ENCODE measurements around the gene ZNFX1.
"Not testable (repeated sequence)": the region's sequence is repeated elsewhere in the genome, so short reads cannot be mapped to it uniquely, and the experiment has no call there.

Gene ZNFX1

DNA sequence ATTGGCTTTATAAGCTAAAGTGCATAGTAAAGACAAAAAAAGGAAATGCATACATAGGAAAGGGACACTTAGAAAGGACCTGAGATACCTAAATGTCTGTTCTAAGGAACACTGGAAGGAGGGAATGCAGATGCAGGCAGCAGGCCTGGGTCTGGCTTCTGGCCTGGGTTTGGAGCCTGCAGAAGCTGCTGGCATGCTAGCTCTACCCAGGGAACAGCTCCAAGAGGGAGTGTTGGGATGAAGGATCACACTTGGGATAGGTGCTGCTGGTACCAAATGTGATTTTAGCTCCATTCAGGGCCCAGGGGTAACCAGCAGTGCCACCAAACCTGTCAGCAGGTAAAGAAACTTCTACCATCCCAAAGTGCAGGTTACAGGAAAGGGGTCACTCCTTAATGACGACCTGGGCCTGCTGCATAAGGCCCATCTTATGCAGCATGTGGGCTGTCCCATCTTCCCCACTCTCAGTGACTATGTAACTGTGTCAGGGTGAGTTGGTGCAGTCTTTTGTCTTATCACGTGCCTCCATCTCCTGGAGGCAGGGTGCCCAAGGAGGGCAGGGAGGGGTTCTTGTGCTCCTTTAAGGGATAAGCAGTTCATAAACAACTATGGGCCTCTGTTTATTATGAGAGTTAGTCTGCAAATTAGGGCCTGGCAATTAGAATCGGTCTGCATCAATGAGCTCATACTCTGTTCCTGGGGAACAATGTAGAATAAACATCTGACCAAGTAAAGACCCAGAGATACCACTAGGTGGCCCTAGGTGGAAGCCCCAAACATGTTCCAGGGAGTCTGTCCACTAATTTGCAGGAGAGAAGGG, 31.7 kb downstream of the ZNFX1 start:
- DNase-seq: no peak

DNA sequence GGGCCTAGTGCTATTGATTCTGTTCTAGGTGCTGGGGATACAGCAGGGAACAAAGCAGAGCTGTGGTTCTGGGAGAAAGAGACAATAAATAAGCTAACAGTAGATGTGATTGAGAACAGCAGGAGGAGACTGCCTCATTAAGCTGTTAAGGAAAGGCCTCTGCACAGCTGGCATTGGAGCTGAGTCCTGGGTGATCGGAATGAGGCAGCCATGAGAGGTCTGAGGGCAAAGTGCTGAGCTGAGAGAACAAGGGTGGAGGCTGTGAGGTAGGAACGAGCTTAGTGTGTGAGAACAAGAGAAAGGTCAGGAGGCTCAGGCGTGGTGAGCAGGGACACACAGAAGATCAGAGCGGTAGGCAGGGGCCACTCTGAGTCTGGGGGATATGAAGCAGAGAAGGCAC, 40.3 kb downstream of the ZNFX1 start:
- no peak for DNase-seq

DNA sequence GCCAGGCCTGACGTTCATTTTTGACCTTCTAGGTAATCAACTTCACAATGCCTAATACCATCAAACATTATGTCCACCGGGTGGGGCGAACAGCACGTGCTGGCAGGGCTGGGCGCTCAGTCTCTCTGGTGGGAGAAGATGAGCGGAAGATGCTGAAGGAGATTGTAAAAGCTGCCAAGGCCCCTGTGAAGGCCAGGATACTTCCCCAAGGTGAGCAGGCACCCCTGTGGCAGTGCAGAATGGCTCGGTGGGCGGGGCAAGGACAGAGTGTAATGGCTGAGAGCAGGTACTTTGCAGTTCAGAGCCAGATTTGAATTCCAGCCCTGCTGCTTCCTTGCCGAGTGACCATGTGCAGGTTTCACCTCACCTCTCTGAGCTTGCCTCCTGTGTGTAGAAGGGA, 41.6 kb downstream of the ZNFX1 start:
- DNase-seq: no peak

DNA sequence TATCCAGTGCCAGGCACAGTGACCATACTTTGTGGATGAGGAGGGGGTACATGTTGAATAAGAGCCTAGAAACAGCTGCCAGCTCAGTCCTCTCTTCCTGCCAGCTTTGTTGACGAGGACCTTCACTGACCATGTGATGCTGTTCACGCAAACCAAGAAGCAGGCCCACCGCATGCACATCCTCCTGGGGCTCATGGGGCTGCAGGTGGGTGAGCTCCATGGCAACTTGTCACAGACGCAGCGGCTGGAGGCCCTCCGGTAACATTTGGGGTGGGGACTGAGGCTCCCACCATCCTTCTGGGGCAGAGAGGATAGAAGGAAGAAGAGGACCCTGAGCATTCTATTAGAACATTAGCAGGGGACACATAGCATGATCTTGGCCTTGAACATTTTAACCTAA, 43.0 kb downstream of the ZNFX1 start:
- DNase-seq: no peak

DNA sequence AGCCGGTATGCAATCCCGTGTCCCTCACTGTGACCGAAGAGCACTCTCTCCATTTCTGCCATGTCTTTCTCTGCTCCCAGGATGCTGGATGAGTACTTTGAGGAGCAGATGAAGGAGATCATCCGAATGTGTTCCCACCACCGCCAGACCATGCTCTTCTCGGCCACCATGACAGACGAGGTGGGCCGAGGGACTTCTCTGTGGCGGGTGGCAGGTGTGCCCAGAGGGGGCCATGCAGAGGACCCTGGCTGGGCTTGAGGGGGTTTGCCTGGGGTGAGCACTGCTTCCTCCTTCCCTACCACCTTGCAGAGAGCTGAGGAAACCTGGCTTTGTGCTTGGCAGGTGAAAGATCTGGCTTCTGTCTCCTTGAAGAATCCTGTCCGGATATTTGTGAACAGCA, 44.6 kb downstream of the ZNFX1 start:
- DNase-seq: no peak

DNA sequence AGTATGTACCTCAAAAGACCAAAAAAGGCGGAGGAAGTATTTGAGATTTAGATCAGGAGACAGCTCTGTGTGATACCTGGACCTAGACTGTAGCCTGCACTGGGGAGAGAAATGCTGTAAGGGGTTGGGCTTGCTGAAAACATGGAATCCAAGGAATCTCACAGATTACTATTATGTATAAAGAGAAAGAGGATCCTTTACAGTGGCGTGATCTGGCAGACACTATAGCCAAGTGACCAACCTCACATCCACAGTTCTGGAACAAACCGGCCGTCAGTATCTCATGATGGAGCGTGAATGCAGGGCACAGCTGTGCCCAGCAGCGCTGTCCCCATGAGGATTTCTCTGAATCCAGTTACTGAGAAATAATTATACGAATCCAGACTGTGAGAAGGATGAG, 46.4 kb downstream of the ZNFX1 start:
- DNase-seq: no peak

DNA sequence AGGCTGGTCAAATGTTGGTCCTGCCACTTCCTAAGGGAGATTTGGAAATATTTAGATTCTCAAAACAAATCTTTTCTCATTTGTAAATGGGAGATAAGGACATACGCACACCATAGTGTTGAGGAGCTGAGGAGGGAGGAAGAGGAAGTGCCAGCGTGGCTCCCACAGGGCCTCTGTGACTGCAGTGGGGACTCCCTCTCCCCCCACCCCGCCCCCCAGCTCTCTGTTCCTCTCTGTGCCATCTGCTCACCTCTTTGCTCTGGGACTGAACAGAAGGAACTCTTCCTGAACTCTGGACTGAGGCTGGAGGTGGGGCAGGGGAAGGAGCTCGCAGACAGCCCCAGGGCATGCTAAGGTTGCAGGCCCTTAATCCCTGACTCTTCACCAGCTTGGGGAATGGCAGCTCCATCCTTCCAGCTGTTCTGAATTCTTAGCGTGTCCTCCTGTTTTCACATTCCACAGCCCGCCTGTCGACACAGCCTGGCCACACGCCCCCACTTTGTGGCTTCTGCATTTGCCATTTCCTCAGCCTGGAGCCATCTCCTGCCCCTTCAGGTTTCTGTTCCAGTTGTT, 47.2 kb downstream of the ZNFX1 start:
- DNase-seq: no peak

DNA sequence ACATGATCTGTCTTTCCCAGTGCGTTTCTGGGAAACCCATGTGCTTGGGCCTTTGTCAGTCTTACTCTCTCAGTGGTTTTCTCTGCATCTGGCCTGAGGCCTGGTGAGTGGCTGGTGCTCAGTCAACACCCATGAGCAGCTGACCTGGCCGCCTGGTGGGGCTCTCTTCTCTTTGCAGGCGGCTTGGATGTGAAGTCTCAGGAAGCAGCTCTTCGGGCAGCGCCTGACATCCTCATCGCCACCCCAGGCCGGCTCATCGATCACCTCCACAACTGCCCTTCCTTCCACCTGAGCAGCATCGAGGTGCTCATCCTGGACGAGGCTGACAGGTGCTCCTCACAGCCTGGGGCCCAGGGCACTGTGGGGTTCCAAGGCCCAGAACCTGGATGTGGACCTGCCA, 47.8 kb downstream of the ZNFX1 start:
- peak; percentile 98 for DNase-seq

DNA sequence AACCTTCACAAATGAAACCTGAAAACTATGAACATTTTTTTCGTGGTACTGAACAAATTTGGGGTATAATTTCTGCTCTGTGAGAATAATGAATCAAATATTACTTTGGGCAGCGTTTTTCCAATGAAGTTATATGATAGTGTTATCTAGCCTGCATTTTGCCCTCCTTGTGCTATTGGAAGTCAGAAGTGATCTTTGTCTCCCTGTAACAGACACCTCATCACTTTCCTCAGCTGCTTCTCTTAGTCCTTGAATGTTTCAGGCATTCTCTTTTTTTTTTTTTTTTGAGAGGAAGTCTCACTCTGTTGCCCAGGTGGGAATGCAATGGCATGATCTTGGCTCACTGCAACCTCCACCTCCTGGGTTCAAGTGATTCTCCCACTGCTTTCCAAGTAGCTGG, 48.5 kb downstream of the ZNFX1 start:
- DNase-seq: no peak

DNA sequence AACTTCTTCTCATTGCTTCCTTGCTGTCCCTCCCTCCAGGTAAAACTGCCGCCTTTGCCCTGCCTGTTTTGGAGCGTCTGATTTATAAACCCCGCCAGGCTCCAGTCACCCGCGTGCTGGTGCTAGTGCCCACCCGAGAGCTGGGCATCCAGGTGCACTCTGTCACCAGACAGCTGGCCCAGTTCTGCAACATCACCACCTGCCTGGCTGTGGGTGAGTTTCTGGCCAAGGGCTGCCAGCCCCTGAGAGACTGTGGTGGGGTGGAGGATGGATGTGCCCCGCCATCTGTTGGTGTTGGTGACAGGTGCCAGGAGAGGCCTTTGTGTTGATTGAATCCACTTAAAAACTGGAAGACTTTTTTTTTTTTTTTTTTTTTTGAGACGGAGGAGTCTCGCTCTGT, 49.2 kb downstream of the ZNFX1 start:
- peak; percentile 80 for DNase-seq

DNA sequence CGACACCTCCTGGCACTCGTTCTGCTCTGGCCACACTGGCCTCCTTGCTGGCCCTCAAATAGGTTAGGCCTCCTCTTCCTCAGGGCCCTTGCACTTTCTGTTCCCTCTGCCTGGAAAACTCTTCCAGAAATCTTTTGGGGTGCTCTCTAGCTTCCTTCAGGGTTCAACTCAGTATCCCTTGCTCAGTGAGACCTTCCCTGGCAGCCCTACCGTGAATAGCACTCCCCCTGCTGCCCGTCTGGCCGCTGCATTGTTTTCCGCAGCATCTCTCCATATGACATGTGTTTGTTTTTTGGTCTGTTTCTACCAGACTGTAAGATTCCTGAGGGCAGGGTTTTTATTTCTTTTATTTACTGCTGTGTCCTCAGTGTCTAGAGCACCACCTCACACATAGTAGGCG, 52.0 kb downstream of the ZNFX1 start:
- DNase-seq: no peak

DNA sequence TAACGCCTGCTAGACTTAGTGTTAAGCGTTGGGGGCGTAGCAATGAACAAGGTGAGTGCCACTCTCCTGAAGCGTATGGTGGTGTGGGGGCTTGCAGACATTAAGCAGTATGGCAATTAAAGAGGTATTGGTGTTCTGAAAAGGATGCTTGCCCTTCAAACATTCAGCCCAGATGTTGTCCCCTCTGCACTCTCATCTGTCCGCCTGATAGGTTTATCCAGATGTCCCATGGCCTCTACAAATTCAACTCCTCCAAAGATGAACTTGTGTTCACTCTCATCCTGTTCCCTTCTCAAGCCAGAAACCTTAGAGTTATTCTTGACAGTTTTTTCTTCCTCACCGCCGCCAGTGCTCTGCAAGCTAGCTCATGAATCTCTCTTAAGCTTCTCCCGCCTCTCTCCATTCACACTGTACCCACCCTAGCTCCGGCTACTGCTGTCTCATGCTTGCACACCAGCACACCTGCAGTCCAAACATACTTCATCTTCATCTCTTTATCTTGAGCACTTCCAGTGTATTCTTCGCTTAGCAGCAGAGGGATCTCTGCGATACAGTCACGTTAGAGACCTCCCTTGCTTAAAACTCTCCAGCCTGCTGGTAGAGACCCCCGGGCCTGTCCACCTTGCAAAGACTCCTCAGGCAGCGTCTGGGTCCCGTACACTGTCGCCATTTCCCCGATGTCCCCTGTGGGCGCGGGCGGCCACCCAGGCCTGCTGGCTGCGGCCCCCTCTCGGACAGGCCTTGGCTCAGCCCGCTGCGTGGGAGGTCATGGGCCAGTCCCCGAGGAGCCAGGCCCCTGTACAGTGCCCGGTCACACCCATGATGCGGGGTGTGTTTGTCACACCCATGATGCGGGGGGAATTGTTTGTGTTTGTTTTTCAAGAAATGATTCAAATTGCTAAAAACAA, 57.7 kb downstream of the ZNFX1 start:
- DNase-seq: no peak

DNA sequence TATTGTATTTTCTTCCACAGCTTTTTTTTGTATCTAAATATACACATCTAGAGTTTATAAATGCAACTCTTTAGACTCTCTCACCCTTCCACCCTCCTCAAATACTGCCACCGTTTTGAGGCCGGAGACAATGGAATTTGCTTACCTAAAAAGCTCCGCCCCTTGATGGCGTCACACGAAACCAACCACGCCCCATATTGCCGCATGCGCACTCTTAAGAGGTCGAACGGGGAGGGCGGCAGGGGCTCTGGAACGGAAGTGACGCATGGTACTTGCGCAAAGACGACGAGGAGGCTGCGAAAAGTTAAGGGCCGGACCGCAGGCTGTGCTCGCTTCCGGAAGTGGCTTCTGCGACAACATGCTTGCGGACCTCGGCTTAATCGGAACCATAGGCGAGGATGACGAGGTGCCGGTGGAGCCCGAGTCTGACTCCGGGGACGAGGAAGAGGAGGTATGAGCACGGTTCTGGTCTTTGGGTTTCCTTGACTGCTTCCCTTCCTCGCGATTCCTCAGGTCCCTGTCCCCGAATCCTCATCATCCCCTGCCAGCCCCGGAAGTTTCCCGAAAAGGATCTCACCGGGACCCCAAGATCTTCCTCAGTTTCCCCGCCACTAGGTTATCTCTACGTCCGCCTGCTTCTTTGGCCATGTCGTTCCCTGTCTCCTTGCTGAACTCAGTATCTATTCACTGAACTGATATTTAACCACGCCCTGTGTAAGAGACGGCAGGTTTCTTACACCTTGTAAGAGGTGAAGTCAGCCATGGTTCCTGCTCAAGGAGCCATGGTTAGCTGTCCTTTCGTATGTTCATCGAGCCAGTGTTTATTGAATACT, 58.5 kb downstream of the ZNFX1 start, which contains the start of gene DDX27:
Gene DDX27 (plus strand): TSS at position 326 of the 833 bp plus-strand sequence. CDS start 33 bp downstream, at position 359.
- peak; percentile 96 for DNase-seq

DNA sequence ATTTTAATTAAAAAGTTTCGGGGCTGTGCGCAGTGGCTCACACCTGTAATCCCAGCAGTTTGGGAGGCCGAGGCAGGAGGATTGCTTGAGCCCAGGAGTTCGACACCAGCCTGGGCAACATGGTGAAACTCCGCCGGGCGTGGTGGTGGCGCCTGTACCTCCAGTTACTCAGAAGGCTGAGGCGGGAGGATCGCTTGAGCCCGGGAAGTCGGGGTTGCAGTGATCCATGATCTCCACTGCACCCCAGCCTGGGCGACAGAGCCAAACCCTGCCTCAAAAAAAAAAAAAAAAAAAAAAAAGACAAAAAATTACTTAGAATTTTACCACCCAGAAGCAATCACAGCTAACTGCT, 59.1 kb downstream of the ZNFX1 start:
- DNase-seq: not testable (repeated sequence)

DNA sequence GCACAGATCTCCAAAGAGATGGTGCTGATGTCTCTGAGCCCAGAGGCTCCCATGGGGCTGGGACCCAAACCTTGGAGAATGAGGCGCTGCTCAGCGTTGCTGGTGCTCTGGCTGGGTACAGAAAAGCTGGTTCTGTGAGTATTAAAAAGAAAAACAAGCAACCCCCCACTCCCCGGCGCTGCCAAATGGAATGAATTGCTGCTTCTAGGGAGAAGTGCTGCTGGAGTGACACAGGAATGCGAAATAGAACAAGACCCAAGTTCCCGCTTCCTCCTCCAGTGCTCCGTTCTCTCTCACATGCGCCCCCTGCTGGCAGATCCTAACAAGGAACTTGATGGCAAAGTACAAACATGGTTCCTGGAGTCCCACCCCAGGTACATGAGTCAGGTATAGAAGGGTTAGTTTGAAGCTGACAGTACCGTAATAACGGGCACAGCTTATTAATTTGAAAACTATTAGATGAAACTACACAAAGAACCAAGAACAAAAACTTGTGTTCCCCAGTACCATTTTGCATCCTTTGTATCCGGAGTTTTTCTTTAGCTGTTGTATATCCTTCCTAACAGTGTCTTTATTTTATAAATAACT, 60.8 kb downstream of the ZNFX1 start:
- peak; percentile 81 for DNase-seq

DNA sequence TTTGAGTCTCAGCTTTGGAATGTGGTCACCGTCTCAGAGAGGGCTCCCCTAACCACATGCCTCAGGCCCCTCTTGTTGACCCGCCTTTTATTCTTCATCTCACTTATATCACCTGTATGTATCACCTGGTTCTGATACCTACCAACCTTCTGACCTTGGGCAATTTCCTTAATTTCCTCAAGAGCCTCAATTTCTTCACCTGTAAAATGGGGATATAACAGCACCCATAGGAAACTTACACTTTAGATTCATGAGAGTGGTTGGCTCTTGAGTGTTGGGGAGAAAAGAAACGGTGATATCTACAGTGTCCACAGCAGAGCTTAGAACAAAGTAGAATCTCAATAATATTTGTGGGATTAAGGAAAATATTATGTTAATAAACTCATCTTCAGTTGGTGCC, 62.6 kb downstream of the ZNFX1 start:
- no peak for DNase-seq

DNA sequence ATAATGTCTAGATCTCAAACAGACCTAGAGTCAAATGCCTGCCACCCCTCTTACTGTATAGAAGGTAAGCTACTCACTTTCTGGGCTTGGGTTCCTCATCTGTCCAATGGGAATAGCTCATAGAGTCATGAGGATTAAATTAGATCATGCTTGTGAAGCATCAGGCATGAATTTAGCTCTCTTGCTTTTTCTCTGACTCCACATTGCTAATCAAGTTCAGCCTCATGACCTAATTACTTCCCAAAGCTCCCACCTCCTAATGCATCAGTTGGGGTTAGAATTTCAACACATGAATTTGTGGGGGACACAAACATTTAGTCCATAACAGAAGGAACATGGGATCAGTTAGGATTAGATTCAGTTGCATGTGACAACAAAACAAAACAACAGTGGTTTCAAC, 63.3 kb downstream of the ZNFX1 start:
- no peak for DNase-seq

DNA sequence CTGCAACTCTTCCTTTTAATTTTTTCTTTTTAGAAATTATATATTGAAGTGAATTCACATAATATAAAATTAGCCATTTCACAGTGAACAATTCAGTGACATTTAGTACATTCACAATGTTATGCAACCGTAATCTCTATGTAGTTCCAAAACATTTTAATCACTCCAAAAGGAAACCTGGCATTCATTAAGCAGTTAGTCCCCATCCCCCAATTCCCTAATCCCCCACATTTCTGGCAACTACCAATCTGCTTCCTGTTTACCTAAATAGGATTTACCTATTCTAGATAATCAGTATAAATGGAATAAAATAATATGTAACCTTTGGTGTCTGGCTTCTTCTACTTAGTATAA, 67.1 kb downstream of the ZNFX1 start:
- DNase-seq: no peak

DNA sequence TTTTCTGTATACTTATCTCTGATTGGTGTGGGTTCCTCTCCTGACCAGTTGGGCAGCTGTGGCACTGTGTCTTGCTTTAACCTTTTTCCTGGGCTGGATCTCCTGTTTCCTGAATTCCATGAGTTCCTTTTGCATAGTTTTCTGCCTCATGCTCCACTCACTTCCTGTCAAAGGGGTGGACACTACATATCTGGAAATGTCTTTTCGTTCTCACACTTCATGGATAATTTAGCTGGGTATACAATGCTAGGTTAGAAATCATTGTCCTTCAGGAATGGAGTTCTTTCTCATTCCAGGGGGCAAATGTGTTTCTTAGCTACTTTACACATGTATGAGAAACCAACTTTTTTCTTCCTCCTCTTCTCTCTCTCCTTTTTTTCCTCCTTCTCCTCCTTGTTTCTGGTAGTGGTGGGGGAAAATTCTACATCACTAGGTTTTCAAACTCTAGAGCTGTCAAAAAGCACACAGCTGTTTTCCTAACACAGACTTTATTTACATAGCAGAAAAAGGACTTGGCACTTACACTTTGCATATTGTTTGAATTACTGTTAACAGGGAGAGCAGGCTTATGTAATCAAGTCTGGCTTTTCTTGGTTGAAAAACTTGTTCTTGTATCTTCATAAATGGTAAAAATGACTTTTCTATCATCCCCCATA, 67.6 kb downstream of the ZNFX1 start:
- DNase-seq: no peak

DNA sequence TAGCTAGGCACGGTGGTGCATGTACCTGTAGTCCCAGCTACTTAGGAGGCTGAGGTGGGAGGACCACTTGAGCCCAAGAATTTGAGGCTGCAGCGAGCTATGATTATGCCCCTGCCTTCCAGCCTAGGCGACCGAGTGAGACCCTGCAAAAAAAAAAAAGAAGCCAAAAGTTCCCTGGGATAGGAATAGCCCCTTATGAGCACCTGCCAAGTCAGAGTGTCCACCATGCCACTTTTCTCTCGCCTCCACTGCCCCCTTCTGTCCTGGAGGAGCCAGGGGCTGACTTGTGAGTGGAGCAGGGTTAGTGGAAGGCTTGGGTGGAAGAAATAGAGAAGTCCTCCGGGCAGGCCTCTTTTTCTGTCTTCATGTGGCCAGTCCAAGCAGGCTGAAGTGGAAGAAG, 70.8 kb downstream of the ZNFX1 start:
- DNase-seq: no peak

DNA sequence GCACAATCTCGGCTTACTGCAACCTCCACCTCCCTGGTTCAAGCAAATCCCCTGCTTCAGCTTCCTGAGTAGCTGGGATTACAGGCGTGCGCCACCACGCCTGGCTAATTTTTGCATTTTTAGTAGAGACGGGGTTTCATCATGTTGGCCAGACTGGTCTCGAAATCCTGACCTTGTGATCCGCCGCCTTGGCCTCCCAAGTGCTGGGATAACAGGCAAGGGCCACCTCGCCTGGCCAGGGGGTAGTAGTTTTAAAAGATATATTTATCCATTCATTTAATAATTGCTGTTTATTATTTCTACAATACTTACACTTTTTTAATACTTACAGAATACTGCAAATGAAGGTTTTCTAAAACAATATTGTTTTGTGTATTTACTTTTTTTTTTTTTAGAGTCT, 74.1 kb downstream of the ZNFX1 start:
- DNase-seq: no peak

DNA sequence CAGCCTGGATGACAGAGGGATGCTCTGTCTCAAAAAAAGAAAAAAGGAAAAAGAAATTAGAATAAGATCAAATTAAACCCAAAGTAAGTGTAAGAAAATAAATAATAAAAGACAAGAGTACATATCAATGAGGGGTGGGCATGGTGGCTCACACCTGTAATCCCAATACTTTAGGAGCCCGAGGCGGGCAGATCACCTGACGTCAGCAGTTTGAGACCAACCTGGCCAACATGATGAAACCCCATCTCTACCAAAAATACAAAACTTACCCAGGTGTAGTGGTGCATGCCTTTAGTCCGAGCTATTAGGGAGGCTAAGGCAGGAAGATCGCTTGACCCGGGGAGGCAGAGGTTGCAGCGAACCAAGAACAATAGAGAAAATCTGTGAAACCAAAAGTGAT, 74.8 kb downstream of the ZNFX1 start:
- DNase-seq: no peak

All from NCI-H2029 (cell line).